Measurements from ENCODE around the gene SPDYC. TPM values are rescaled to one million over a fixed set of nuclear protein-coding genes. Genes with fewer than 3 reads are reported as not detected.

Gene SPDYC
- not detected in 5 replicates for total RNA-seq (2022; extraction: Qiagen RNA extraction; ENCODE audit: low read depth)

GRCh38 chr11:65170058-65170534 is at the start of gene SPDYC:
SPDYC (plus strand) TSS chr11:65170233; CDS start chr11:65171358, 1,125 bp downstream.

GRCh38 chr11:65121865-65122696 is 48.0 kb upstream of the SPDYC start, which contains the start of the genes FAU and MRPL49:
FAU (minus strand) TSS chr11:65122134; CDS start chr11:65121813, 321 bp downstream.
MRPL49 (plus strand) TSS chr11:65122321; CDS start chr11:65122347, 26 bp downstream.

GRCh38 chr11:65134240-65134951 is 35.6 kb upstream of the SPDYC start, which contains the start of gene SYVN1:
SYVN1 (minus strand) TSS chr11:65134519; CDS start chr11:65133601, 918 bp downstream.

GRCh38 chr11:65181569-65182257 is 11.7 kb downstream of the SPDYC start, which contains the start of gene CAPN1:
CAPN1 (plus strand) TSS chr11:65181928; CDS start chr11:65182702, 774 bp downstream.

Other genes starting within 250 kb of the SPDYC start
- 5.4 to 8.6 TPM (median 6.1 TPM) in 5 replicates for gene PPP2R5B, start 245.5 kb upstream of the SPDYC start, total RNA-seq (2022; extraction: Qiagen RNA extraction; ENCODE audit: low read depth)
- gene GPHA2, start 234.3 kb upstream of the SPDYC start, total RNA-seq (2022; extraction: Qiagen RNA extraction; ENCODE audit: low read depth) = not detected in 5 replicates
- gene MAJIN, start 198.1 kb upstream of the SPDYC start, total RNA-seq (2022; extraction: Qiagen RNA extraction; ENCODE audit: low read depth) = 0.10 TPM in 1 of 5 replicates, not detected in the others
- 0.71 to 1.3 TPM (median 1.1 TPM) in 5 replicates for gene BATF2, start 173.3 kb upstream of the SPDYC start, total RNA-seq (2022; extraction: Qiagen RNA extraction; ENCODE audit: low read depth)
- 158 to 190 TPM (median 185 TPM) in 5 replicates for gene ARL2, start 156.1 kb upstream of the SPDYC start, total RNA-seq (2022; extraction: Qiagen RNA extraction; ENCODE audit: low read depth)
- gene SNX15, start 142.8 kb upstream of the SPDYC start, total RNA-seq (2022; extraction: Qiagen RNA extraction; ENCODE audit: low read depth) = 22.8 to 24.5 TPM (median 23.7 TPM) in 5 replicates
- gene SAC3D1, start 129.0 kb upstream of the SPDYC start, total RNA-seq (2022; extraction: Qiagen RNA extraction; ENCODE audit: low read depth) = 32.2 to 54.3 TPM (median 50.2 TPM) in 5 replicates
- gene NAALADL1, start 111.7 kb upstream of the SPDYC start, total RNA-seq (2022; extraction: Qiagen RNA extraction; ENCODE audit: low read depth) = not detected in 5 replicates
- 58.8 to 74.6 TPM (median 69.2 TPM) in 5 replicates for gene CDCA5, start 86.2 kb upstream of the SPDYC start, total RNA-seq (2022; extraction: Qiagen RNA extraction; ENCODE audit: low read depth)
- 32.3 to 37.2 TPM (median 34.7 TPM) in 5 replicates for gene ZFPL1, start 86.0 kb upstream of the SPDYC start, total RNA-seq (2022; extraction: Qiagen RNA extraction; ENCODE audit: low read depth)
- gene VPS51, start 74.0 kb upstream of the SPDYC start, total RNA-seq (2022; extraction: Qiagen RNA extraction; ENCODE audit: low read depth) = 51.4 to 60.4 TPM (median 53.3 TPM) in 5 replicates
- 5.1 to 8.8 TPM (median 5.8 TPM) in 5 replicates for gene TM7SF2, start 58.4 kb upstream of the SPDYC start, total RNA-seq (2022; extraction: Qiagen RNA extraction; ENCODE audit: low read depth)
- gene ZNHIT2, start 52.5 kb upstream of the SPDYC start, total RNA-seq (2022; extraction: Qiagen RNA extraction; ENCODE audit: low read depth) = 12.8 to 23.1 TPM (median 21.6 TPM) in 5 replicates
- 851 to 1,044 TPM (median 965 TPM) in 5 replicates for gene FAU, start 48.1 kb upstream of the SPDYC start, total RNA-seq (2022; extraction: Qiagen RNA extraction; ENCODE audit: low read depth)
- 74.0 to 86.9 TPM (median 79.8 TPM) in 5 replicates for gene MRPL49, start 47.9 kb upstream of the SPDYC start, total RNA-seq (2022; extraction: Qiagen RNA extraction; ENCODE audit: low read depth)
- gene SYVN1, start 35.7 kb upstream of the SPDYC start, total RNA-seq (2022; extraction: Qiagen RNA extraction; ENCODE audit: low read depth) = 34.7 to 49.8 TPM (median 46.9 TPM) in 5 replicates
- gene CAPN1, start 11.7 kb downstream of the SPDYC start, total RNA-seq (2022; extraction: Qiagen RNA extraction; ENCODE audit: low read depth) = 97.3 to 113 TPM (median 101 TPM) in 5 replicates
- gene POLA2, start 91.7 kb downstream of the SPDYC start, total RNA-seq (2022; extraction: Qiagen RNA extraction; ENCODE audit: low read depth) = 13.5 to 16.6 TPM (median 15.0 TPM) in 5 replicates
- gene CDC42EP2, start 144.6 kb downstream of the SPDYC start, total RNA-seq (2022; extraction: Qiagen RNA extraction; ENCODE audit: low read depth) = 13.5 to 17.6 TPM (median 14.3 TPM) in 5 replicates
- gene DPF2, start 163.6 kb downstream of the SPDYC start, total RNA-seq (2022; extraction: Qiagen RNA extraction; ENCODE audit: low read depth) = 38.8 to 43.9 TPM (median 41.9 TPM) in 5 replicates
- gene TIGD3, start 184.5 kb downstream of the SPDYC start, total RNA-seq (2022; extraction: Qiagen RNA extraction; ENCODE audit: low read depth) = 0.72 to 1.1 TPM (median 0.91 TPM) in 5 replicates
- 9.9 to 13.7 TPM (median 10.5 TPM) in 5 replicates for gene SLC25A45, start 212.4 kb downstream of the SPDYC start, total RNA-seq (2022; extraction: Qiagen RNA extraction; ENCODE audit: low read depth)
- gene FRMD8, start 216.4 kb downstream of the SPDYC start, total RNA-seq (2022; extraction: Qiagen RNA extraction; ENCODE audit: low read depth) = 42.3 to 55.3 TPM (median 49.6 TPM) in 5 replicates

All from A549 treated with CpdA at 1 μM for 4 hours (cell line).